GM04503 (cell line): ENCODE results near the gene TRIP10.
"Not testable (repeated sequence)": the region's sequence is repeated elsewhere in the genome, so short reads cannot be mapped to it uniquely, and the experiment has no call there.

Source experiments
- DNase-seq: peaks from one replicate; pipeline ENCODE4 v3.0.0-alpha.2; 2012; ENCODE audit warnings: low read depth

TRIP10 gene

GRCh38 chr19:6743714-6744380 lies 4.4 kb downstream of the TRIP10 start:
- no peak for DNase-seq

DNA sequence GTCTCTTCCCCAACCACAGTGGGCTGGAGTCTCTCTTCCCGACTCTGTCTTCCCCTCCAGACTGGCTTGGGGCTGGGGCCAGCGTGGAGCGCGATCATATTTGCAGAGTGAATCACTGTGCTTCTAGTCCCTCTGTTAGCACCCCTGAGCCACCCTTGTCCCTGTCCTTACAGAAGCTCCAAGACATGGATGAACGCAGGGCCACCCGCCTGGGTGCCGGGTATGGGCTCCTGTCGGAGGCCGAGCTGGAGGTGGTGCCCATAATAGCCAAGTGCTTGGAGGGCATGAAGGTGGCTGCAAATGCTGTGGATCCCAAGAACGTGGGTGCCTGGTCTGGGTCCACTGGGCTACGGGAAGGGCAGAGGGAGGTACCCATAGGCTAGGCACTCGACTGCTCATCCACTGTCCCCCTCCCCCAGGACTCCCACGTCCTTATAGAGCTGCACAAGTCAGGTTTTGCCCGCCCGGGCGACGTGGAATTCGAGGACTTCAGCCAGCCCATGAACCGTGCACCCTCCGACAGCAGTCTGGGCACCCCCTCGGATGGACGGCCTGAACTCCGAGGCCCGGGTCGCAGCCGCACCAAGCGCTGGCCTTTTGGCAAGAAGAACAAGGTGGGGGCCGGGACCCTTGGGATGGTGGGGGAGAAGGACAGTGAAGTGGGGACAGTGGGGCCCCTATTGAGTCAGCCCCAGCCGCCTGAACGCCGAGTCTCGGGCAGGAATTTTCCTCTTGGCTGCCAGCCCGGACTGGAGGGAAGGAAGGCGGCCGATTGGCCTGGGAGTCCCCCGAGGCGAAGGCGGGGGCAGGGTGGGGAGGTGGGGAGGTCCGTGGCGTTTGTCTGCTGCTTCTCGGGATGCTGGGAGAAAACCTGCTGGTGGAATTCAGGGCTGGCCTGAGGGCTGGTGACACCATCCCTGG lies 5.2 kb downstream of the TRIP10 start:
- peak; percentile 63 for DNase-seq

GRCh38 chr19:6745965-6746364 lies 6.5 kb downstream of the TRIP10 start:
- DNase-seq = no peak

- DNase-seq = not testable (repeated sequence)
Observed at GRCh38 chr19:6748543-6748942, 9.1 kb downstream of the TRIP10 start.

DNA sequence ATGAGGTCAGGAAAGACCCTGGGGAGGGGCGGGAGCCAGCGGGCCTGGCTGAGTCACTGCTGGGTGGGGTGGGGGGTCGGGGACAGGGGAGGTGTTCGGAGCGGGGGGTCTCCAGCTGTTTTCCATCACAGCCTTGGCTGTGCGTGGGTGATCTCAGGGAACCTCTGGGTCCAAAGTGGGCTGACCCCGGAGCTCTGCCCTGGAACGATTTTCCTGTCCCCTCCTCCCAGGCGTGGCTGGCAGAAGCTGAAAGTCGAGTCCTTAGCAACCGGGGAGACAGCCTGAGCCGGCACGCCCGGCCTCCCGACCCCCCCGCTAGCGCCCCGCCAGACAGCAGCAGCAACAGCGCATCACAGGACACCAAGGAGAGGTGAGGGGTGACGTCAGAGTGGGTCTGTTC lies 10.6 kb downstream of the TRIP10 start:
- no peak for DNase-seq

- no peak for DNase-seq
Observed at GRCh38 chr19:6751189-6751588, 11.7 kb downstream of the TRIP10 start.

DNA sequence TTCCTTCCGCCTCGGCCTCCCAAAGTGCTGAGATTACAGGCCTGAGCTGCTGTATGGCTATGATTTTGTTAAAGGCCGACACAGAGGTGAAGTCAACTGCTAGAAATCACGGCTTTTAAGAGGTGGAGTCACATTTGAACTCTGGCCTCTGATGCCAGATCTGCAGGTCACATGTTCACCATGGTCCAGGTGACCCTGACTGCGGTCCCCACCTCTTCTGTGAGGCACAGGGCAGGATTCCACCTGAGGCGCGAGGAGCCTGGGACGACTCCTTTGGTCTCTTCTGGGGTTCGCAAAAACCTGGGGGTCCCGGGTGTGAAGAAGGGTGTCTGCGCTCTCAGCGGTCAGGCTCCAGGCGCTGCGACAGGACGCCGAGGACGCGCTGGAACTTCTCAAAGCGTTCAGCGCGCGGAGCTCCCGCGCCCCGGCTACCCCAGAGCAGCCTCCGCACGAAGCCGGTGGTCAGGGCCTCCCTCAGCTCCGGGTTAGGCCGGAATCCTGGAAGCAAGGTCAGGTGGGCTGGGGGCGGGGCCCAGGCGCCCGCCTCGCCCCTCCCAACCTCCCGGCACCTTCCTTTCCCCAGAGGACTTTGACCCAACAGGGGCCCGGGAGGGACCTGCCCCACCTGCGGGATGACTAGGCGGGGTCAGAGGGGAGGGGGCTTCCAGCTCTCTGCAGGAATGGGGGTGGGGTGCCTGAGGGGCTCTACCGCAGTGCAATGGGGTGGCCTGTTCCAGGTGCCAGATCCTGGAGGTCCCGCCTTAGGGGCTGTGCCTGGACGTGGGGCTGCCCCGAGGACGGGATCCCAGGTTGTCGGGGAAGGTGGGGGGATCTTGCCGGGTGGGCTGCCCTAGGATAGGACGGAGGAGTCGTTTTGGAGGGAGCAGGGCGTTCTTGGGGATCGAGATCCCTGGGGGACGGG lies 13.0 kb downstream of the TRIP10 start:
- no peak for DNase-seq

DNA sequence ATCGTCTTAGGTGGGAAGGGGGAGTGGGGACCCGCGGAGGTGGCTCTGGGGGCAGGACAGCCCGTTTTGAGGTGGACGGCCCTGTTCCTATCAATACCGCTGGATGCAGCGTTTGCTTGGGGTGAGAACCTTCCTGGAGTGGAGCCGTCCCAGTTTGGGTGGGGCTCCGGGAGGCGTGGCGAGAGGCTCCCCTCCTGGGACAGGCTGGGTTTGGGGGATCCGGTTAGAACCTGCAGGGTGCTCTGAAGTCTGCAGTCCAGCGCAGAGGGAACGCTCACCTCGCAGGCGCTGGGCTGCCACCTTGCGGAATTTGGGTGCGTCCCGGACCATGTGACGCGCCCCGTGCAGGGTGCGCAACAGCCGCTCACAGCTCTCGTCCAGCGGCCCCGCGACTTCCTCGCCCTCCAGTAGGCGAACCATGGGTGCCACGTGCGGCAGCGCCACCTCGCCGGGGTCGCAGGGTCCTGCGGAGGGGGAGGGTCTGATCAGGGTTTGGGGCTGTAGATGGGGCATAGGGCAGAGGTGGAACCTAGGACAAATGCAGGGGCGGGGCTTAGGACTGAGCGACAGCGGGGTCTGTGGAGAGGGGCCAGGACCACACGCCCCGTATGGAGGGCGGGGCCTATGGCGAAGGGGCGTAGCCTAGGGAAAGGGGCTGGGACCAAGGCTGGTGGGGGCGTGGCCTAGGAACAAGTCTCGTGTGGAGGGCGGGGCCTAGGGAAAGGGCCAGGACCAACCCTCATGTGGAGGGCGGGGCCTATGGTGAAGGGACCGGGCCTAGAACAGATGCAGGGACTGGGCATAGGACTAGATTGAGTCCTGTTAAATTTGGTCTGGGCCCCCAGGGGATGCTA lies 13.9 kb downstream of the TRIP10 start:
- DNase-seq = no peak

DNA sequence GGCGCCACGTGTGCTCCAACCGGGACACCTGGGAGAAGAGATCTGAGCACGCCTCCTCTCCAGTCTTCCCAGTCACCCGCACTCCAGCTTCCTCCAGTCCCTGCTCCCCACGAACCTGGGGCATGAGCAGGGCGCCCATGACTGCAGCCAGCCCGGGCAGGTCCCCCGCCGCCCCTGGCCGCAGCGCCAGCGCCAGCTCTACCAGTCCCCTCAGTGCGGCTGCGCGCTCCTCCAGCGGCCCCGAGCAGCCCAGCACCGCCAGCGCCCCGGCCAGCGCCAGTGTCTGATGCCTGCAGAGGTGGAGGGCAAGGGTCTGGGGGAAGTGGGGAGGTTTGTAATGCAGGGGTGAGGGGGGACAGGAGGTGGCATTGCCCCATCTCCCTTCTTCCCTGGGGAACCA lies 14.7 kb downstream of the TRIP10 start:
- DNase-seq = no peak

GRCh38 chr19:6754653-6755463 lies 15.4 kb downstream of the TRIP10 start:
- no peak for DNase-seq

- DNase-seq = no peak
Observed at GRCh38 chr19:6760606-6761005, 21.1 kb downstream of the TRIP10 start.

GRCh38 chr19:6761053-6761676 lies 21.7 kb downstream of the TRIP10 start:
- no peak for DNase-seq

GRCh38 chr19:6762253-6762797 lies 22.8 kb downstream of the TRIP10 start:
- not testable (repeated sequence) for DNase-seq

DNA sequence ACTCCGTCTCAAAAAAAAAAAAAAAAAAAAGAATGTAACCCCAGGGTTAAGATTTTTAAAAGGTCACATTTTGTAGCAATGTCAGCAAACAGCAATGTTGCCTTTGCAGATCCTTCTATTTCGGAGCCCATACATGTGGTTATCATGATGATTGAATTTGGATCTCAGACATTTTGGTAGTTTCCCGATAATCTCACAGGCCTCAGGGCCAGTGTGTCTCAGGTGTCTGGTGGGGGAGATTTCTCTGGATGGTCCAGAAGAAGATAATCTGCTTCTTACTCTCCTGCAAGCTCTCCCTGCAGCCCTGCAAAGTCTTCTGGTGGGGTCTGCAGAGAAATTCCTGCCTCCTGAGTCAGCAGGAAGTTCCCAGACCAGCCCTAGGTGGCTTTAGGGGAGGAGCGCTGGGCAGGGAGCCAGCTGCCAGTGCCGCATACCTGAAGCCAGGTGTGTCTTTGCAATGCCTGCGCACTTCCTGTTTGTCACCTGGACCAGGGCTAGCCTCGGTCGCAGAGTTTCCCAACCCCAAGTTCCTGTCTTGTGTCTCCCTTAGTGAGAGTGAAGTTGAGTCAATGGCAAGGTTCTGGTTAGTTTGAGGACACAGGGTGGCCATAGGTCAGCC lies 26.4 kb downstream of the TRIP10 start:
- DNase-seq = no peak

DNA sequence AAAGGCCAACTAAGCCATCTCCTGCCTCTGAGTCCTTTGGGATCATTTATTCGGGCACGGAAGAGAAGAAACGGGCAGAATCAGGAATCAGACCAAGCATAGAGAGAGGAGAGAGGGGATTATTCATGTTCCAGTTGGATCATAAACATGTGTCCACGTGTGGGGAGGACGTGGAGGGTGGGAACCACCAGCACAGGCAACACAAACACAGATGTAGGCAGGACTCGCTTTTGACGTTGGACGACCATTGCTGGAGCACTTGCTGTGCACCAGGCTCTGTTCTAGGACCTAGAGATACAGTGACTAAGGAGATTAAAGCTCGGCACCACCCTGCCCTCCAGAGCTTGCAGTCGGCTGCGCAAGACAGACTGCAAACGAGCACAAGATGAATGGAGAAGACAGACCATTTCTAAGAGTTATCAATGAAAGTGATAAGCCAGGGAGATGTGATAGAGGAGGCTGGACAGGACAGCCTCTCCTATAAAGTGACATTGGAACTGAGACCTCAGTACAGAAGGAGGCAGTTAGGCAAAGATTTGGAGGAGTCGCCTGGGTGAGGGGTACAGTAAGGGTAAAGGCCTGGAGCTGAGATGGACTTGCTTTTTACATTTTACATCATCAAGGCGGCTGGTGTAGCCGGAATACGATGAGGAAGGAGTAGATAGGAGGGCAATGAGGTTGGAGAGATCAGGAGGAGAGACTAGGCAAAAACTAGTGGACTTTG lies 27.0 kb downstream of the TRIP10 start:
- no peak for DNase-seq

DNA sequence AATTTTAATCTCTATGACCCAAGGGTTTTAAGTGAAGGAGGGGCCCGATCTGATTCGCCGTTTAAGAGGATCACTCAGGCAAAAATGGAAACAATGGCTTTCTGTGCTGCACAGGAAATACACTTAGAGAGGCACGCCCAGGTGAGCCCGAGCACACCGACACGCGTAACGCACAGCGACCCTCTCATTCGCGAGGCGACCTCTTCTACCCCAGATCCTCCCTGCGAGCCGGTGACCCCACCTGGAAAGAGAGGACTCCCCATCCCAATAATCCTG lies 27.5 kb downstream of the TRIP10 start:
- DNase-seq = no peak

- no peak for DNase-seq
Observed at GRCh38 chr19:6767357-6768235, 28.1 kb downstream of the TRIP10 start, which contains the start of gene SH2D3A. Gene SH2D3A (minus strand): TSS chr19:6767435. CDS start chr19:6763748, 3,687 bp downstream.
